Kidney (tissue), 14 donors: ENCODE data around the gene PDE4D. TPM values are rescaled to one million over a fixed set of nuclear protein-coding genes. Genes with fewer than 3 reads are reported as not detected.

ENCODE experiments used
- DNase-seq, 5 donors: peaks; one replicate each; pipeline ENCODE4 v3.0.0-alpha.2; 2013 to 2020
- FAIRE-seq: peaks from 2 replicates; lab custom pipeline; 2012; peaks lifted over from hg19 to GRCh38; lab: Jason Lieb, UNC
- H3K27ac ChIP-seq, 2 donors: one replicate each; pipeline ENCODE4 v1.7.0; 2013; ENCODE audit warnings: low read depth in 2 of 2, low read length in 2 of 2, inconsistent platforms in 1 of 2
- H3K27me3 ChIP-seq: one replicate; pipeline ENCODE4 v1.7.1; 2013; ENCODE audit warnings: low read length, inconsistent platforms; ENCODE audit not compliant: control insufficient read depth, insufficient read depth
- H3K36me3 ChIP-seq, 3 donors: one replicate each; pipeline versions ENCODE4 v1.7.0 to v1.7.1; 2013; ENCODE audit warnings: low read length in 3 of 3, control low read depth in 1 of 3, inconsistent platforms in 1 of 3; ENCODE audit not compliant: insufficient read depth in 3 of 3, control insufficient read depth in 2 of 3
- H3K4me1 ChIP-seq, 3 donors: one replicate each; pipeline versions ENCODE4 v1.7.0 to v1.7.1; 2013; ENCODE audit warnings: low read length in 3 of 3, inconsistent platforms in 1 of 3, low read depth in 1 of 3; ENCODE audit not compliant: control insufficient read depth in 2 of 3, insufficient read depth in 2 of 3
- H3K4me3 ChIP-seq, 3 donors: one replicate each; pipeline versions ENCODE4 v1.7.0 to v1.8.1; 2013; ENCODE audit warnings: low read length in 3 of 3, control low read depth in 1 of 3, inconsistent platforms in 1 of 3
- H3K9ac ChIP-seq, 3 donors: one replicate each; pipeline versions ENCODE4 v1.7.0 to v1.7.1; 2013; ENCODE audit warnings: low read length in 3 of 3, control low read depth in 1 of 3, inconsistent platforms in 1 of 3
- H3K9me3 ChIP-seq, 3 donors: one replicate each; pipeline versions ENCODE4 v1.7.0 to v1.7.1; 2013; ENCODE audit warnings: low read length in 3 of 3, control low read depth in 1 of 3, inconsistent platforms in 1 of 3; ENCODE audit not compliant: control insufficient read depth in 2 of 3, insufficient read depth in 1 of 3
- intact Hi-C: fragments of 100-400 bp; cut with DNase I; formaldehyde crosslinking; loops from one replicate; pipeline ENCODE4 v1.11.1; 2022
- polyA plus RNA-seq: library from polyadenylated mRNA; stranded (reverse); fragments of 350-450 nt; fragmentation: Illumina TruSeq; extraction: RNeasy Lipid Tissue Mini Kit (QIAGEN cat#74804); gene quantifications from one replicate; pipeline ENCODE4 v1.2.3, GENCODE V29; 2014; ENCODE audit warnings: low read depth, low replicate concordance; ENCODE audit not compliant: insufficient read depth
- total RNA-seq: library from RNA; stranded (reverse); fragmentation: NEBNext Ultra II Directional; extraction: Animal tissue kit (Norgen Biotek cat#: 25700); gene quantifications from one replicate; pipeline ENCODE4 v1.2.1, GENCODE V29; 2021
- TF ChIP-seq, protein P1 (sequence below): IDR thresholded peaks from 3 replicates; pipeline ENCODE4 v1.5.1; 2012; ENCODE audit warnings: mild to moderate bottlenecking, moderate library complexity, borderline replicate concordance; ENCODE audit not compliant: insufficient read depth; ENCODE audit errors: extremely low read depth
- donor health status: control.
- donor health status: control.
- donor health status: control.
- donor health status: control.
- donor health status: control.
- donor health status: DM: yes; HTN: yes; CAD: no.
- donor health status: Normal renal cell carcinoma (clear cell type).

PDE4D gene
- total and polyA plus RNA-seq, 2 donors from 2014 or later = 9.2 to 78.9 TPM

DNA sequence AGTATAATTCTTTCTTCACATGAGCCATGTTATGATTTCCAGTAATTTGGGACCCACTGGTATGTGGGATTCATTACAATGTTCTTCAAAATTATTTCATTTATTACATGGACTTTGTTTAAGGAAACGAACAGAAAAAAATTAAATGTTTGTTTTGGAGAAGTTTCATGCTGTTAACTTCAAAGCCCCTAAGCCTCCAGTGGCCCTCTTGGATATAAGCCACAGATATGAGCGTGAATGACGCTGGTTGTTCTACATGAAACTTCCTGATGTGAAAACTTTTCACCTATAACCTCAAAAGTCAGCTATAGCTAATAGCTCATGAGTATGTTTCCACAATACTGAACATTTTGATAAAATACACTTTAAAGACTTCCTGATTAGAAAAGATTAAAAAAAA lies 334.2 kb downstream of the PDE4D start:
- Histone ChIP-seq H3K4me1 (peaks cover 3 to 19% (median 12%) of the 10 kb centered on the region in 3 donors), H3K9me3 (no peaks in the 10 kb centered on the region), H3K36me3 (no peaks in the 10 kb centered on the region), H3K27ac (no peak overlapping the region), H3K9ac (no peak overlapping the region), H3K27me3 (no peaks in the 10 kb centered on the region), H3K4me3 (no peak overlapping the region)
- FAIRE-seq (no peak), DNase-seq (peak in 1 of 5 donors; percentile 34)
- TF ChIP-seq, protein P1, sequence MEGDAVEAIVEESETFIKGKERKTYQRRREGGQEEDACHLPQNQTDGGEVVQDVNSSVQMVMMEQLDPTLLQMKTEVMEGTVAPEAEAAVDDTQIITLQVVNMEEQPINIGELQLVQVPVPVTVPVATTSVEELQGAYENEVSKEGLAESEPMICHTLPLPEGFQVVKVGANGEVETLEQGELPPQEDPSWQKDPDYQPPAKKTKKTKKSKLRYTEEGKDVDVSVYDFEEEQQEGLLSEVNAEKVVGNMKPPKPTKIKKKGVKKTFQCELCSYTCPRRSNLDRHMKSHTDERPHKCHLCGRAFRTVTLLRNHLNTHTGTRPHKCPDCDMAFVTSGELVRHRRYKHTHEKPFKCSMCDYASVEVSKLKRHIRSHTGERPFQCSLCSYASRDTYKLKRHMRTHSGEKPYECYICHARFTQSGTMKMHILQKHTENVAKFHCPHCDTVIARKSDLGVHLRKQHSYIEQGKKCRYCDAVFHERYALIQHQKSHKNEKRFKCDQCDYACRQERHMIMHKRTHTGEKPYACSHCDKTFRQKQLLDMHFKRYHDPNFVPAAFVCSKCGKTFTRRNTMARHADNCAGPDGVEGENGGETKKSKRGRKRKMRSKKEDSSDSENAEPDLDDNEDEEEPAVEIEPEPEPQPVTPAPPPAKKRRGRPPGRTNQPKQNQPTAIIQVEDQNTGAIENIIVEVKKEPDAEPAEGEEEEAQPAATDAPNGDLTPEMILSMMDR = no peak
- intact Hi-C loops = no loop called here

DNA sequence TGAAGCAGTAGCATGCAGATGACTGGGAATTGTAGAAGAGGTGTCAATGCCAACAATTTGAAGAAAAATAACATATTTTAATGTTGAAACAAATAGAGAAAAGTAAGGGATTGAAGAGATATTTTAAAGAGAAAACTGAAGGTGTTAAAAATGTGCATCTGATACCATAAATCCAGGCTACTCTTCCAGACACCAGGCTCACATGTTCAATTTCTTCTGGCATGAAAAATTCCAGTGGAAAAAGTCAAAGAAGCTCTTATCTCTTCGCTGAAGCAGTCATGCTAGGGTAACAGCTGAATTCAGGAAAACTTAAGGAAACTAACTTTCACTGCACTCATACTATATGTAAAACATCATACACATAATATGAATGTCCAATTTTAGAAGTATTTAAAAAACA lies 335.0 kb downstream of the PDE4D start:
- no peak for FAIRE-seq
- H3K27ac ChIP-seq = no peak overlapping the region

DNA sequence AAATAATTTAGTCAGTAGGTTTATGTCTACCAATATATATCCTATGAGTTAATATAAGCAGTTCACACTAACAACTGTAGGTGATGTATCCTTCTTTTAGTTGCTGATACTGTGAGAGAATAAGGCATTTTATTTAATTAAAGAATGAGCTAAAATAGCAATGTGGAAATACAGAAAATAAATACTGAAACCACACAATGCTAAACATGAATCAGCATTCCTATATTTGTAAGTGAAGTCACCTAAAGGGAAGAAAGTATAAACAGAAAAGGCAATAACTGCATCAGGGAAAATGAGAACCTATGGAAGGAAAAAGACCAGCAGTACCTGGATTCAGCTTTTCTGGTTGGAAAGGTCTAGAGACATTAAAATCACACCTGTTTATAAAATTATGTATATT lies 336.0 kb downstream of the PDE4D start:
- FAIRE-seq (no peak), DNase-seq (no peak)
- H3K4me1 ChIP-seq = peaks cover 0 to 17% (median 7%) of the 10 kb centered on the region in 3 donors
- no peaks in the 10 kb centered on the region for H3K9me3 ChIP-seq
- no peaks in the 10 kb centered on the region for H3K36me3 ChIP-seq
- H3K4me3 ChIP-seq = no peak overlapping the region
- intact Hi-C loops = no loop called here
- no peaks in the 10 kb centered on the region for H3K27me3 ChIP-seq
- H3K27ac ChIP-seq = no peak overlapping the region
- H3K9ac ChIP-seq = no peak overlapping the region
- TF ChIP-seq, protein P1 = no peak

More for the DNA sequence above, 335.0 kb downstream of the PDE4D start:
- Histone ChIP-seq H3K36me3 (no peaks in the 10 kb centered on the region), H3K4me1 (peaks cover 3 to 21% (median 13%) of the 10 kb centered on the region in 3 donors), H3K4me3 (no peak overlapping the region), H3K27me3 (no peaks in the 10 kb centered on the region), H3K9ac (no peak overlapping the region), H3K9me3 (no peaks in the 10 kb centered on the region)
- no peak for DNase-seq
- TF ChIP-seq, protein P1 = no peak
- intact Hi-C loops = no loop called here

DNA sequence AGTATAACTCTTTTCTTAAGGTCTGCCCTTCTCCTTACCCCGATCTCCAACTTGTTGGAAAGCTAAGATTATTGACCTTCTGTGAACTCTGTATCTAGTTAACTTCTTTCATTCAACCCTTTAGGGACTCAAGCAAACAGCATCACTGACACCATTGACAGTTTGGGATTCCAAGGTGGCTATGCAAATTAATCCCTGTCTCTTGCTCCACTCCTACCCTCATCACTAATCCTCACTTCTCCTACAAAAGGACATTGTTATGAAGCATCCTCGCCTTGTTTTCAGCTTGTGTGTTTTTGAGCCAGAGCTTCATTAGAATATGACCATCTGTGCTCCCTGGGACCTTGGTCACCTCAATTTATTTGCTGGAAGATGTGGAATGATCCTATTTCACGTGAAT lies 337.9 kb downstream of the PDE4D start:
- Histone ChIP-seq H3K27me3 (no peaks in the 10 kb centered on the region), H3K27ac (no peak overlapping the region), H3K4me3 (no peak overlapping the region), H3K36me3 (no peaks in the 10 kb centered on the region), H3K4me1 (peaks cover 0 to 17% (median 7%) of the 10 kb centered on the region in 3 donors), H3K9ac (no peak overlapping the region), H3K9me3 (no peaks in the 10 kb centered on the region)
- no peak for DNase-seq
- intact Hi-C loops = no loop called here
- TF ChIP-seq, protein P1 = no peak
- FAIRE-seq = no peak
